Erythroblast (primary cell): Measurements from ENCODE around the gene FANCC.

Experiments used
- GATA1 ChIP-seq: IDR thresholded peaks from 2 replicates; pipeline ENCODE4 v1.6.1; 2011; ENCODE audit warnings: low read depth, mild to moderate bottlenecking, control low read depth, low read length, moderate library complexity
- POLR2A ChIP-seq: IDR thresholded peaks from 2 replicates; pipeline ENCODE4 v1.6.1; 2011; ENCODE audit warnings: mild to moderate bottlenecking, low read length

DNA sequence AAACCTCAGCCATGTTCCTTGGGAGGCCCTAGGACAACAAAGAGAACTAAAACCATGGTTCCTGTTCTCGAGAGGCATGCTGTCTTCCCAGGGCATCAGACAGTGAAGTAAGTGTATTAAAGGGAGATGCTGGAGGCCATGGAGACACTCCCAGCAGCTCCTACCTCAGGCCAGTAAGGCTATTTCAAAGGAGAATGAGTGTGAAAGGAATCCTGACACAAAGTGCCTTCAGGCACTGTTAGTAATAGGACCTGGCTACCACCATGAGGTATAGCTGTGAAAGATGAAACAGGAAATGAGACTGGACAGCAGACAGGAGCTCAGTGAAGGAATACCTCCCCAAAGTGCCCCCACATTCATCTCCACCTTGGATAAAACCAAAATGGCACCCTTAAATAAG, 71.0 kb downstream of the FANCC start:
- no peak for TF ChIP-seq POLR2A
- no peak for TF ChIP-seq GATA1
